NCI-H446 (cell line): Measurements from ENCODE around the gene CFAP54.
"Not testable (repeated sequence)": the region's sequence is repeated elsewhere in the genome, so short reads cannot be mapped to it uniquely, and the experiment has no call there.

Experiments used
- DNase-seq, 2 experiments: peaks; one replicate each; lab custom pipeline; 2025; lab: John Stamatoyannopoulos, UW

The CFAP54 gene

GRCh38 chr12:96617178-96617577, 127.8 kb downstream of the CFAP54 start:
- no peak for DNase-seq

- DNase-seq: no peak
Observed at GRCh38 chr12:96623155-96623554, 133.8 kb downstream of the CFAP54 start.

GRCh38 chr12:96623656-96624217, 134.4 kb downstream of the CFAP54 start:
- no peak for DNase-seq

GRCh38 chr12:96635844-96636243, 146.5 kb downstream of the CFAP54 start:
- DNase-seq: no peak

- no peak for DNase-seq
Observed at GRCh38 chr12:96636895-96637294, 147.5 kb downstream of the CFAP54 start.

GRCh38 chr12:96648923-96649322, 159.5 kb downstream of the CFAP54 start:
- no peak for DNase-seq

GRCh38 chr12:96652870-96653269, 163.5 kb downstream of the CFAP54 start:
- no peak for DNase-seq

- DNase-seq: no peak
Observed at GRCh38 chr12:96658075-96658474, 168.7 kb downstream of the CFAP54 start.

- no peak for DNase-seq
Observed at GRCh38 chr12:96669786-96670185, 180.4 kb downstream of the CFAP54 start.

- DNase-seq: no peak
Observed at GRCh38 chr12:96670334-96670899, 181.0 kb downstream of the CFAP54 start.

- not testable (repeated sequence) for DNase-seq
Observed at GRCh38 chr12:96675519-96675918, 186.1 kb downstream of the CFAP54 start.

- no peak for DNase-seq
Observed at GRCh38 chr12:96677363-96677762, 188.0 kb downstream of the CFAP54 start.

- DNase-seq: no peak
Observed at GRCh38 chr12:96687719-96688118, 198.3 kb downstream of the CFAP54 start.

GRCh38 chr12:96698521-96698920, 209.1 kb downstream of the CFAP54 start:
- DNase-seq: no peak

GRCh38 chr12:96698965-96699364, 209.6 kb downstream of the CFAP54 start:
- DNase-seq: no peak

- DNase-seq: no peak
Observed at GRCh38 chr12:96701856-96702255, 212.5 kb downstream of the CFAP54 start.

GRCh38 chr12:96710127-96710745, 220.9 kb downstream of the CFAP54 start:
- DNase-seq: no peak

GRCh38 chr12:96711364-96711763, 222.0 kb downstream of the CFAP54 start:
- no peak for DNase-seq

- DNase-seq: no peak
Observed at GRCh38 chr12:96714199-96714598, 224.8 kb downstream of the CFAP54 start.

- no peak for DNase-seq
Observed at GRCh38 chr12:96719660-96720362, 230.4 kb downstream of the CFAP54 start.

- no peak for DNase-seq
Observed at GRCh38 chr12:96720363-96720705, 231.0 kb downstream of the CFAP54 start.

GRCh38 chr12:96729466-96729865, 240.1 kb downstream of the CFAP54 start:
- not testable (repeated sequence) for DNase-seq

- no peak for DNase-seq
Observed at GRCh38 chr12:96729886-96730285, 240.5 kb downstream of the CFAP54 start.
